NCI-H446 treated with DMSO at 0.1 percent for 48 hours (cell line): ENCODE results near the gene NKX3-2.
"Not testable (repeated sequence)": the region's sequence is repeated elsewhere in the genome, so short reads cannot be mapped to it uniquely, and the experiment has no call there.

Experiments used
- DNase-seq: peaks from one replicate; lab custom pipeline; 2025; lab: John Stamatoyannopoulos, UW

The NKX3-2 gene

DNA sequence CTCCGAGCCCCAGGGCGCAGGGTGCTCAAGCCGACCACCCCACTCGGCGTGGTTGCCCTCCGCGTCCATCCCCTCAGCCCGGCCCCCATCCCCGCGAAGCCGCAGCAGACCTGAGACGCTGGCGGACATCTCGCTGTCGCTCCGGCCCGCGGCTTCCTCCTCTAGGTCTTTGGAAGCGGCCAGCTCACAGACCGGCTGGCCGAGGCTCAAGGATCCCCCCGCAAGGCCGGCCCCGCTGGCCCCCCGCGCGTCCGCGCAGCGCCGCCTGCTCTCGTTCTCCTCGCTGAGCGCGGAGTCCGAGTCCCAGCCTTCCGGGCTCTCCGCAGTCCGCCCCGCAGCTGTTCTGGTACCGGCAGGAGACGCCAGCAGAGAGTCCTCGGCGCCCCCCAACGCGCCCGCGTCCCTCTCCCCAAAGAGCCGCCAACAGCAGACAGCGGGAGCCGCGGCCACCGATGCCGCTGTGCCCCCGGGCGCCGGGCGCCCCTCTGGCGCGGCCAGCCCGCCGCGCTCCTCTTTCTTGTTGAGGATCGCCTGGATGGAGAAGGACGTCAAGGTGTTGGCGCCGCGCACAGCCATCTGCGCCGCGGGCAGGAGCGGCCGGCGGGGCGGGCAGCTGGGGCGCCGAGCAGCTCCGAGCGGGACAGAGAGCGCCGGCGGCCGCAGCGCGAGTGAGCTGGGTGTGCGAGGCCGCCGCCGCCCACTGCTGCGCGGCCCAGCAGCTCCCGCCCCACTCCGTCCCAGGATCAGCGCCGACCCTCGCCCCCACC is at the start of gene NKX3-2:
TSS of gene NKX3-2 (minus strand) at position 670 of the 767 bp plus-strand sequence. CDS start at position 576, 94 bp downstream.
- DNase-seq, result no peak

DNA sequence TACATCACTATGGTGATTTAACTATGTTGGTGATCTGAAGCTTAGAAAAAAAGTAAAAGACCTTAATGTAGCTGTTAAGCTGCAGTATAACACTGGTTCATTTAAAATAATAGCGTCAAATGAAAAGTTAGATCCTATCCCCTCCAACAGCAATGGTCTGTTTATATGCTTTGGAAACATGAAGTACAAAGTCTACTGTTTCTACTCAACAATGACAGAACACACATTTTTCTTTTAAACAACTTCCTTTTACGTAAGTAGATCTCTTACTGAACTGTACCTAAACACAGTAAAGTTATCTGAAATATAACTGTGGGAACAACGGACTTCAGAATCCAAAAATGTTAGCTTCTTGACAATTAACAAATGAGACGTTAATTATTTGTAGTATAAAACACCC is 47.9 kb upstream of the NKX3-2 start:
- no peak for DNase-seq

DNA sequence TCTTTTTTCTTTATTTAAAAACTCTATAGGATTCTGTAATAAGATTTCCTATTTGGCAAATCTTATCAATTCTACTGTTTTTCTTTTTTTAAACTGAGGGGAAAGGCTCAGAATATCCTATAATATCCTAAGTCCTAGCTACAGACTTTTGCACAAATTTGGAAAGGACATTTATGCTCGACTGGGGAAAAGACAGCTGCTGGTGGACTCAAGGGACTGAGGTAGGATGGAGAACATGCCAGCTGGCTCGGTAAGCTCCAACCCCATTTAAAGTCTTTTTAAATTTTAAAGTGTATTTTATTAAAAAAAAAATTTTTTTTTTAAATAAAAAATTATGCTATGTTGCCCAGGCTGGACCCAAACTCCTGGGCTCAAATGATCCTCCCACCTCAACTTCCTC is 46.5 kb upstream of the NKX3-2 start:
- no peak for DNase-seq

DNA sequence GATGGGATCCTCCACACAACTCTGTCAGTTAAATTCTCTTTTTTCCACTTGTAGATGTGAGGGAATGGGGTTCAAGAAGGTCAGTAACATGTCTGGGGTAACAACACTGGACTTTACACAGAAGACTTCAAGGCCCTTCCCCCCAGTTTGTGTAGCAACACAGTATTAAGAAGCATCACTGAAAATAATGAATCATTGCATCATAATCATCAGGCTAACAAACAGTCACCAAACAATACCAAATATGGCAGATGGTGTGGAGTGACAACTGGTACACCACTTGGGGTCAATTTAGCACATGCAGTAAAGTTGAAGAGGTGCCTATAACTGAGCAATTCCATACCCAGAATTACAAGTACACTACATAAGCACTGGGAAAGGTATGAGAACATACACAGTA is 44.6 kb upstream of the NKX3-2 start:
- DNase-seq, result no peak

DNA sequence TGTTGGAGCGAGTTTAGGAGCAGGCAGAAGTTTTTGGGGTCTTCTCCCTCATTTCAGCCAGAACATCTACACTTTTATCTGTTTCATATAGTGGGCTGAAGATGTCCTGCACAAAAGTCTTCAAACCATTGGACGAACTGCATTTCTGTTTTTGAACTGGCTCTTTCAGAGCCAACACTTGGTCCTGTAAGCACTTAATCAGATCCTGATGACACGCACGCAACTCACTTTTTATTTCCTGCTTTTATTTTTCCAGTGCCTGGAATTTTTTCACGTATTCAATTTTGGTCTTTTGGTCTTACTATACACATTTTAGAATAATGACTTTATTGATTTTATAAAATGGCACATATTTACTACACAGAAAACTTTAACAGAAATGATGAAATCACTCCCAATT is 40.2 kb upstream of the NKX3-2 start:
- no peak for DNase-seq

DNA sequence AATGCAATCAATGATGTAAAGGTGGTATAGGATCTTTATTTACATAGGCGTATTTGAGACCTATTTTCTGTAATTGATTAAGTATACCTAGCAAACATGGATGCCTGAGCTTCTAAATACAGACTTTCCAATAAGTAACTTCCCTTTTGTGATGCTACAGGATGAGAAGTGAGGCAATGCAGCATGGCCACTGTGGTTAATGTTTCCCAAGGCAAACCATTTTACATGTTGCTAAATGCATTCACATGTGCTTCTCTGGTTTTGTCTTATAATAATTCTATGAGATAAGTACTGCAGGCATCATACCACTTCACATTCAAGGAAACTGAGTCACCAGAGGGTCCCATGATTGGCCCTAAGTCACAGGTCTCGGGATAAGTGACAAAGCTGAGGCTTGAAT is 35.7 kb upstream of the NKX3-2 start:
- no peak for DNase-seq

DNA sequence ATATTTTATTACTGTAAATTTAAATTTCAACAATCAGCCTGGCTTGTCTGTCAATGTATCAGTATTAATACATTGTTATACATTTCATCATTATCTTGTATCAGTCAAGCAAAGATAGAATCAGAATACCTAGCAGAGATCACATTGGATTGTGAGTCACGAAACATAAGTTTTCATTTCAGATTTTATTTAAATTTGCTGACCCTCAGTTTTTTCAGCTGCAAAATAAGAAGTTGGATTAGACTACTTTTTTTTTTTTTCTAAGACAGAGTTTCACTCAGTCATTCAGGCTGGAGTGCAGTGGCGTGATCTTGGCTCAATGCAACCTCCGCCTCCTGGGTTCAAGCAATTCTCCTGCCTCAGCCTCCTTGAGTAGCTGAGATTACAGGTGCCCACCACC is 33.4 kb upstream of the NKX3-2 start:
- DNase-seq, result no peak

DNA sequence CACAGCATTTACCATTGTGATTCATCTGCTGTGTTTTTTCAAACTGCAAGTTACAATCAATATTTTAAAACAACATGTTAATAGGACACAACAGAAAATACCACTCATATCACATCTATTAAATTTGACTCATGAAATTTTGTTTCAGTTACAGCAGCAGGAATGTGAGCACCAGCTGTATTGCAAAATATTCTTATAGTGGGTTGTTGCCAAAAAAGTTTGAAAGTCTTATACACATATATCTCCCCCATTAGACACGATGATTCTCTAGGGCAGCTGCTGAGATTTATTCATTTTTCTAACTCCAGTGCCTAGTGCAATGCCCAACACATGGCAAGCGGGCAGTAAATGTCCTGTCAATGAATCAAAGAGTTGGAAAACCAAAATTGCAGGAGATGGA is 26.6 kb upstream of the NKX3-2 start:
- no peak for DNase-seq

DNA sequence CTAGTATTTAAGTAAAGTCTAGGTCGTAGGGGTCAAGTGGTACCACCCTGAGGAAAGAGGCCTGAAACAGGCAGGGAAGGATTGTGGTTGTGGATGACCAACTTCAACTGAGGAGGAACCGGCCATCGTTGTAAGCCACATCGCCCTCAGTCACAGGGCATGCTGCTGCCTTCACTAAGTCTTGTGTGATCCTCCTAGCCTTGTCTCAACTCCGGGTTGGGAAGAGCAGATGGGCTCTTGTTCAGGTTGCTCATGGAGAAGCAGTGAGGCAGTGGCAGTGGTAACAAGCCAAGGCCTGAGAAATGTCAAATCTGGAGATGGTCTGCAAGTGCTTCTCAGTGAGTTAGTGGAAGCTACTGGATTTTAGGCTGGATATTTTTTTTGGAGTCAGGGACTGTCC is 22.8 kb upstream of the NKX3-2 start:
- no peak for DNase-seq

DNA sequence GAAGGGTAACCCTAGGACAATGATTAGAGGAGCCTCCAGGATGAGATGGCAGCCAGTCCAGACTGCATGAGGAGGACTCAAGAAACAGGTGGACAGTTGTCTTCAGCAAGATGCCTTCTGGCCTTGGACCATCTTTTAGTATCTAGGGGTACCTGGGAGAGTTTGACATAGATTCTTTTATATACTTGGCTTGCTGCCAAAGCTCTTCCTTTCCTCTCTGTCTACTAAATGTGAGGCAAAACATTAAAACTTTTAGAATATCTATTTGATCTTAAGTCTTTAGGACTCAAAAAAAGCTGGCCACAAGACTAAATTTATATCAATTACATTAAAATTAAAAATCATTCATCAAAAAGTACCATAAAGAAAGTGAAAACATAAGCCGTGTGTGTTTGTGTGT is 18.6 kb upstream of the NKX3-2 start:
- DNase-seq, result no peak

DNA sequence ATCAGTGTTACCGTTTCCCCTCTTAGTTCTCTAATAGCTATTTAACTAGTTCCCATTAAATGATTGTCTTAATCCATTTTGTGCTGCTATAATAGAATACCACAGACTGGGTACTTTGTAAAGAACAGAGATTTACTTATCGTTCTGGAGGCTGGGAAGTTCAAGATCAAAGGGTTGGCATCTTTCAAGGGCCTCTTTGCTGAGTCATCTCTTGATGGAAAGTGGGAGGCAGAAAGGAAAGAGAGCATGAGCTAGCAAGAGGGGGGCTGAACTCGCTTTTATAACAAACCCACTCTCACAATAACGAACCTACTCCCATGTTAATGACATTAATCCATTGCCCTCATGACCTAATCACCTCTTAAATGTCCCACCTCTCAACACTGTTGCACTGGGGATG is 17.4 kb upstream of the NKX3-2 start:
- DNase-seq, result no peak

DNA sequence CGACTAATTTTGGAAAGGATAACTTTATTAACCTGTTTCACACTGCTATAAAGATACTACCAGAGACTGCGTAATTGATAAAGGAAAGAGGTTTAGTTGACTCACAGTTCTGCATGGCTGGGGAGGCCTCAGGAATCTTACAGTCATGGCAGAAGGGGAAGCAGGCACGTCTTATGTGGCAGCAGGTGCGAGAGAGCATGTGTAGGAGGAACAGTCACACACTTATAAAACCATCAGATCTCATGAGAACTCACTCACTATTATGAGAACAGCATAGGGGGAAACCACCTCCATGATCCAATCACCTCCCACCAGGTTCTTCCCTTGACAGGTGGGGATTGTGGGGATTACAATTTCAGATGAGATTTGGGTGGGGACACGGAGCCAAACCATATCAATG is 15.8 kb upstream of the NKX3-2 start:
- DNase-seq, result not testable (repeated sequence)

DNA sequence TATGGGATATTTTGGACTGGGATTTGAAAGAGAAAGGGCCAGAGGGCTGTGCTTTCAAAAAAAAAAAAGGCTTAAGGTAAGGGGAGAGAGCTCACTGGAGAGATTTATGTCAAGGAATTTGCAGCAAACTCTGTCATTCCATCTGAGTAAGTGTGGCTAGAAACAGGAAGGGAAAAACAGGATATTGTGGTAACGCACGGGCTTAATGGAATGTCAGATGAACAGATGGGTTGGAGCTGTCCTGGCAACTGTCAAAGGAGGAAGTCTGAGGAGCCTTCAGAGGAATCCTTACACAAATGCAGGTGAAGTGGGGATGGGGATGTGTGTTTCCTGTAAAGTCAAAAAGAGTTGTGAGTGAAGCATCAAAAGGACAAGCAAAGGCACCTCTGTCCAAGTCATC is 15.1 kb upstream of the NKX3-2 start:
- no peak for DNase-seq

DNA sequence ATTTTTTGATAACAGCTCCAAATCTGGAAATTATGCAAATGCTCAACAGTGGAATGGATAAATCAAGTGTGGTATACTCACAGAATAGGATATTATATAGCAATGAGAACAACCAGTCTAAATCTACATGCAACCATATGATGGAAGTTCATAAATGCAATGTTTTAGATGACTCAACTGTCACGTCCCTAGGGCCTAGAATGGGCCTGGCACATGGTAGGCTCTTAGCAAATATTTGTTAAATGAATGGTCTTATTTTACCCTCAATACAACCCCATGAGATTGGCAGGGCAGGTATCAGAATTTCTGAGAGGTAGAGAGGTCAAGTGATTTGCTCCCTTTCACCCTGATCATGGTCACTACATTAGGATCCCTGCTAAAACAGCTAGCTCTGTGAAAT is 14.6 kb upstream of the NKX3-2 start:
- DNase-seq, result no peak

DNA sequence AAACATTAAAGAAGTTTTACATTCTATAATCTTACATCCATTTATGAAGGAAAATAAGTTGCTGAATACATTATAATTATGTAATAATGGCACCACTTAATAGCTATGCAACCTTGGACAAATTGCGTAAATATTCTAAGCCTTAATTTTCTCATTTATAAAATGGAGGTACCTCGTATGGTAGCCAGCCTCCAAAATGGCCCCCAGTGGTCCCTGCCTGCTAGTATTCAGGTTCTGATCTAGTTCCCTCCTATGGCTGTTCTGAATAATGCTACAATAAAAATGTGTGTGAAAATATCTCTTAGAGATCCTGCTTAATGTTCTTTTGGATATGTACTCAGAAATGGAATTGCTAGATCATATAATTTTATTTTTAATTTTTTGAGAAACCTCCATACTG is 11.0 kb upstream of the NKX3-2 start:
- no peak for DNase-seq

DNA sequence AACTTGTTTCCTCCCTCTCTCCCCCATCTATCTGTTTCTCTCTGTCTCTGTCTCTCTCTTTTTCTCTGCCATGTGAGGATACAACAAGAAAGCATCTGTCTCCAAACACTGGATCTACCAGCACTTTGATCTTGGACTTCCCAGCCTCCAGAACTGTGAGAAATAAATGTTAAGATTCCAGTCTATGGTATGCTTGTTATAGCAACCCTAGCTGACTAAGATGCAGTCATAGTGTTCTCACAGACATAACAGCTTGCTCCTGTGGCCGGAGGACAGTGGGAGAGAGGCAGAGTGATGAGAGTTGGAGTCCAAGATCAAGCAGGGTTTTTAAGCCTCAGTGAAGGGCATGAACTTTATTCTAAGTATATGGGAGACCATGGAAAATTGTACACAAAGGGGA is 8.8 kb upstream of the NKX3-2 start:
- no peak for DNase-seq

DNA sequence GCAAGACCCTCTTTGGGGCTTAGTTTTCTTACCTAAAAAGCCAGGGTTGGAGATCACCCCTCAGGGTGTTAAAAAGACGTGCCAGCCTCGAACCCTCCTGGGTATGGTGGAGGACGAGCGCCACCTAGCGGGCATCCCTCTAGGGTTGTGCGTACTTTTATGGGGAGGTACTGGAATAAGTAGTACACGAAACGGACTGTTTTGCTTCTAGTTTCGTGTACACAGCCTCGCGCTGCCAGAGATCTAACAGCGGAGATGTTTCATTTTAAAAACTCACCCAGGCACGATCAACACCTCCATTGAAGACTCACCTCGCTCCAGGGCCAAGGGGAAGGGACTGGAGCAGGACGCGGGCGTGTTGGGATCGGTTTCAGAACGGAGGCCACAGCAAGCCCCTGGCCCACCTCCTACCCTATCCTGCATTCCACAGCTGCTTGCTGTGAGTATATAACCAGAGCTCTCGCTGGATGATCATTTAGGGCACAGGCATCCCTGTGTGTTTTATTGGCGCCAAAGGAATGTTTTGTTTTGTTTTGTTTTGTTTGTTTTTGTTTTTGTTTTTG is 4.8 kb upstream of the NKX3-2 start:
- DNase-seq, result peak; percentile 36

DNA sequence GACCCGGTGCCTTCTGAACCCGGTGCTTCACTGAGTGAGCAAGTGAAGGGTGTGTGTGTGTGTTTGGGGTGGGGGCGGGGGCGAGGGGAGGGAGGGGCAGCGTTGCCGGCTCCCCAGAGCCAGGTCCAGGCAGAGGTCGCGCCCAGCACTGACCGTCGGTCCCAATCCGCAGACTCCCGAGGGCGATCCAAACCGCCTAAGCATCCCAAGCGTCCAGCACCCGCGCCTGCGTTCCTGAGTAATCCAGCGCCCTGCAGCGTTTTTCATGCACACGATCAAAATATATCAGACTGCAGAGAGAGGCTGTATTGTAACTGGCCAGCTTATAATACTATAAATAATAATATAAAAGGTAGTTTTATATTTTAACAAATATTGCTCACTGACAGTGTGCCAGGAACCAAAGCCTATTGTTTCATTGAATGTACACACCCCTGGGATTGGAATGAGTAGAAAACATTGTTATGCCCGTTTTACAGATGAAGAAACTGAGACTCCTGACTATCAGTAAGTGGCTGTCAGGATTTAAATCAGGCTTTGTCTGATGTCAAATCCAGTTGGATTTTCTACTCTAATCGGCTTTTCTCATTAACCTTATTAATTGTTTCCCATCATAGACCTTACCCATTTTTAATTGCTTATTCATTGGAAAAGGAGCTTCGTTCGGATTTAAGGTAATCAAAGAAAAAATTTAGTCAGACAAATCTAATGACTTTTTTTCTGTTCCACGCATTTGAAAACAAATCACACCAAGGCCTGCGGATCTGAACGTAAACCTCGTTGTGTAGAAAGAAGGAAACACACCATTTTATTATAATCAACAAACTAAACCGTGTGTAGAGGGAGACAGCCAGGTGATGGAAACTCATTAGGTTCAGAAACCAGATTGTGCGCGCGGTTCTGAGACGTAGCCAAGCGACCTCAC is 4.0 kb upstream of the NKX3-2 start:
- DNase-seq, result no peak

DNA sequence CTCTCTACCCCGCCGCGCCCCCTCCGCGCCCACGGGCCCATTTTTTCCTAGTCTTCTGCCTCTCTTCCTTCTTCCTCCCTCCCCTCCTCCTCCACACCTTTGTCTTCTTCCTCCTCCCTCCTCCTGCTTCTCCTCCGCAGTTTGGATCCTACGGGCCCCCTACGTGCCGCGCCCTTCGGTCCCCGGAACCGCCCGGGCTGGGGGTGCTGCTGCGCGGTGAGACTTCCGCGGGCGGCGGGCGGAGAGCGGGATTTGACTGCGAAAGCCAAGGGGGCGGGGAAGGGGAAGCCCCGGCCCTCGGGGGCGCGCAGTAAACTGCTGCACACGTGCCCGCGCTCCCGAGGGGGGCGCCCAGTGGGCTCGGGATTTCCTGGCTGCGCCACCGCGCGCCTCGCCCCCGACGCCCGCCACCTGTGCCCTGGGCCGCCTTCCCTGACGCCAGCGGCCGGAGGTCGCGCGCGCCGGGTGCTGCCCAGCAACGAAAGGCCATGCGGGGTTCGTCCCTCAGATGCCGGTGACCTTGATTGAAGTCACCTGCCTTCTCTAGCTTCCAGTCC is 3.3 kb upstream of the NKX3-2 start:
- DNase-seq, result no peak

DNA sequence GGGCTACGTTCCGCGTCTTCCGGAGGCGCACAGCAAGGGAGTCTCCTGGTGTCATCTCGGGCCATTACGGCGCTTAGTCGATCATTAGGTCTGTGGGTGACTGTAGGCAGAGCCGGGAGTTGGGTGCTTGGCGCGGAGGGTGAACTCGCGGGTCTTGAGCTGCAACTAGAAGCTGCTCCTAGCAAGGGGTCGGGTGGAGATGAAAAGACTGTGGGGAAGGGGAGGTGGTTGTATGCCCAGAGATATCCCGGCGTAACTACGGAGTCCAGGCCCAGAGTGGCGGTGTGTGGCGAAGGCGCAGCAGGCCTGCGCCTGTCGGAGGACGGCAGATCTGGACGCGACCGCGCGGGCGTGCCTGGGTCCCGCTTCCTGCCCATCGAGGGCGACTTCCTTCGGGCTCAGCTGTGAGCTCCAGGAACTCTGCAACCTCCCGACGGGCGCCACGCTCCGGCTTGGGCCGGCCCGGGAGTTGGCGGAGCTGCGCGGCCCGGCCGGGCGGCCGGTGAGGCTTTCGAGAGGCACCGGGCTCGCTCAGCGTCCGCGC is 2.7 kb upstream of the NKX3-2 start:
- DNase-seq, result no peak

DNA sequence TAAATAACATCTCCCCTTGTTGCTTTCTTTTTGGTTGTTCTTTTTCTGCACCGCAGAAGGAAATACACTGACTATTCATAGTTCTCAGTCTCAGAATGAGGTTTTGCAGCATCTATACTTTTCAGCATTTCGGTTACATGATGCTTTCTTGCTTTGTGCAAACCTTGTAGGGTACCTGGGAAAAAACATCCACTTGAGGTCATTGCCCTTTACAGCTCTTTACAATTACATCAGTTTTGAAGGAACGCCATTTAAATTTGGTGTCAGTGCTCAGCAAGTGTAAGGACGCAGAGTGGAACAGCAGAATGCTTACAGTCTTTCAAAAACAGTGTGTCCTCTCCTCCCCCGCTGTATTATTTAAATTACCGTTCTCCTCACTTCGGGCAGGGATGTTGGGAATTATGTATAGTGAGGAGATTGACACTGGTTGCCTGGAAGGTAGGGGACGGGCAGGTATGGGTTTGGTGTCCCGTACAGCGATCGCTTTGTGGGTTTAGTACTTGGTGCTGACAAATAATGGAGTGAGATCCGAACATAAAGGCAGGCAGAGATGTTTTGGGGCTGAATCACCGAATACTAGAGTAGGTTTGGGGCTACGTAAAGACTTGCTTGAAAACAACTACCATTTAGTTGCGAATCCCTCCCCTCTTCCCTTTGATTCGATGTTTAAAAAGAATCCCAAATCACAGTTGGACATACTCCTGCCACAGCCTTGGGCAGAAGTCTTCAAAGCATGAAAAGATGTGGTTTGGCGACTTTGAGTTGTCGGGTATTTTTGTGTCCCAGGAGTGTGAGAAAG is 2.0 kb upstream of the NKX3-2 start:
- DNase-seq, result no peak

DNA sequence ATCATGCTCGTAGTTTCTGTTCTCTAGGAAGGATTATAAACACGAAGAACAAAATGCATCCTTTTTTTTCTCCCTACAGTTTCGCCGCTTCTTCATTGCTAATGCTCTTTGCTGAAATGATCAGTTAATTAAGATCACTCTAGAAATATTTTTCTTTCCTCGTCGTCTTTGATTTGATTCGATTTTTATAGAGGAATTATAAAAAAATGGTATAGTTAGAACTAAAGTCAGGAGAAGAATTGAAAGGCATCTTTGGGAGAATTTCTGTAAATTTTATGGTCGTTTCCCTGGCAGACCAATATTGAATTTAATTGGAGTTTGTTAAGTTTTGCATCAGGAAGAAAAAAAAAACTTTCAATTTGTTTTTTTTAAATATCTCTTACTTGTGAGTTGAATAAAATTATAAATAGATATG is 1.1 kb upstream of the NKX3-2 start:
- no peak for DNase-seq
